SKM-1 treated with dmso at 0.1 percent for 144 hours (cell line): Measurements from ENCODE around the gene ZNF628.

ENCODE experiments used
- DNase-seq: peaks from one replicate; lab custom pipeline; 2025; ENCODE audit not compliant: unreplicated experiment; lab: John Stamatoyannopoulos, UW

Gene ZNF628

GRCh38 chr19:55483706-55484592 is 7.5 kb downstream of the ZNF628 start:
- no peak for DNase-seq

DNA sequence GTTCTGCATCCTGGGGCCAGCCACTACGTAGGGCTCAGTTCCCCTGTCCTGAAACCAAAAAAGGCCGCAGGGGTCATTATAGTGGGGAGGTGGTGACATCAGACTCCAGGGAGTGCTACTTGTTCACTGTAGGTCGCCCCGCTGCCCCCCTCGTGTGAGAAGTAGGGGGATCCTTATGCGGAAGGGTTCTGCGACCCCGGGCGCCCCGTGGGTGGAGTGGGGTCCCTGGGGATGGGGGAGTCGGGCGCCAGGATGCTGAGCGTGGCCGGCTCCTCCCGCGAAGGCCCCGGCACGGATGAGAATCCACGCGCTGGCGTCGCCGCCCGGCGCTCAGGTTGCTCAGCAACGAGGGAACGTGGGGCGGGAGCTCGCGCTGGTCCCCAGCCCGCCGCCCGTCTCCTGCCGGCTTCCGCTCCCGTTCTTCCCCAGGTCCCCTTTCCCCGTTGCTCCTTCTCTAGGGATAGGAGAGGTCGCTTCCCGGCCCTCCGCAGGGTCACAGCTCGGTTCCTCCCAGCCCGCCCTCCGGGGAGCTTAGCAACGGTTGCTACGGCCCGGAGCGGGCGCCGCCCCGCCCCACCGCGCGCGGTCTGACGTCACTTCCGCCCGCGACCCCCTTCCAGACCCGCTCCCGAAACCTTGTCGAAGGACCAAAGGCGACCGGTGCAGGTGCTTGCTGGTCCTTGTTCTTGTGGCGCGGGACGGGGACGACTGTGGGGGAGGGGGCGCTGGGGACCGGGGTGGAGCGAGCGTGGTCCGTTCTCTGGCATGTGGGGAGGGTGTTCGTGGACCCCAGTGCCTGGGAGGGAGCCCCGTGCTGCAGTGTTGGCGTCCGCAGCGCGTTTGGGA is 8.4 kb downstream of the ZNF628 start, which contains the start of gene NAT14:
Gene NAT14, plus strand, starts transcription at position 596 of the 846 bp plus-strand sequence. CDS start 521 bp downstream, outside the sequence.
- DNase-seq: no peak

GRCh38 chr19:55485439-55486011 is 9.1 kb downstream of the ZNF628 start:
- no peak for DNase-seq

DNA sequence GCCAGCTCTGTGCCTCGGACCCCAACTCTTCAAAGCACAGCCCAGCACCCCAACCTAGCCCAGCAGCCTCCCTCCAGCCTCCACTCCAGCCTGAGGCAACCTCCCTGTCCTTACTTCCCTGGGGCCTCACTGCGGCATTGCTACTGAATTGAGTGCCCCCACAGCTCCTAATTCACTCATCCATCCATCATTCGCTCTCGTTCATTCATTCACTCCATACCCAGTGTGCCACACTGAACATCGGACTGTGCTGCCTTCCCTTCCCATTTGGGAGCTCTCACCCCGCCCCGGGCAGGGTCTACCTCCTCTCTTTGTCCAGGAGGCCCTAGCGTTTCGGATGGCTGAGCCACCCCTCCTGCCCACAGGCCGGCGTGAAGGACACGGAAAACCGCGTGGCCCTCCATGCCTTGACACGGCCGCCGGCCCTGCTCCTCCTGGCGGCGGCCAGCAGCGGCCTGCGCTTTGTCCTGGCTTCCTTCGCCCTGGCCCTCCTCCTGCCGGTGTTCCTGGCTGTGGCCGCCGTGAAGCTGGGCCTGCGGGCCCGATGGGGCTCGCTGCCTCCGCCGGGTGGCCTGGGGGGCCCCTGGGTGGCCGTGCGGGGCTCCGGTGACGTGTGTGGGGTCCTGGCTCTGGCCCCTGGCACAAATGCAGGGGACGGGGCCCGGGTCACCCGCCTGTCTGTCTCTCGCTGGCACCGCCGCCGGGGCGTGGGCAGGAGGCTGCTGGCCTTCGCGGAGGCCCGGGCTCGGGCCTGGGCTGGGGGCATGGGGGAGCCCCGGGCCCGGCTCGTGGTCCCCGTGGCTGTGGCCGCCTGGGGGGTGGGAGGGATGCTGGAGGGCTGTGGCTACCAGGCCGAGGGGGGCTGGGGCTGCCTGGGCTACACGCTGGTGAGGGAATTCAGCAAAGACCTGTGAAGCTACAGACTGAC is 9.9 kb downstream of the ZNF628 start:
- DNase-seq: no peak

DNA sequence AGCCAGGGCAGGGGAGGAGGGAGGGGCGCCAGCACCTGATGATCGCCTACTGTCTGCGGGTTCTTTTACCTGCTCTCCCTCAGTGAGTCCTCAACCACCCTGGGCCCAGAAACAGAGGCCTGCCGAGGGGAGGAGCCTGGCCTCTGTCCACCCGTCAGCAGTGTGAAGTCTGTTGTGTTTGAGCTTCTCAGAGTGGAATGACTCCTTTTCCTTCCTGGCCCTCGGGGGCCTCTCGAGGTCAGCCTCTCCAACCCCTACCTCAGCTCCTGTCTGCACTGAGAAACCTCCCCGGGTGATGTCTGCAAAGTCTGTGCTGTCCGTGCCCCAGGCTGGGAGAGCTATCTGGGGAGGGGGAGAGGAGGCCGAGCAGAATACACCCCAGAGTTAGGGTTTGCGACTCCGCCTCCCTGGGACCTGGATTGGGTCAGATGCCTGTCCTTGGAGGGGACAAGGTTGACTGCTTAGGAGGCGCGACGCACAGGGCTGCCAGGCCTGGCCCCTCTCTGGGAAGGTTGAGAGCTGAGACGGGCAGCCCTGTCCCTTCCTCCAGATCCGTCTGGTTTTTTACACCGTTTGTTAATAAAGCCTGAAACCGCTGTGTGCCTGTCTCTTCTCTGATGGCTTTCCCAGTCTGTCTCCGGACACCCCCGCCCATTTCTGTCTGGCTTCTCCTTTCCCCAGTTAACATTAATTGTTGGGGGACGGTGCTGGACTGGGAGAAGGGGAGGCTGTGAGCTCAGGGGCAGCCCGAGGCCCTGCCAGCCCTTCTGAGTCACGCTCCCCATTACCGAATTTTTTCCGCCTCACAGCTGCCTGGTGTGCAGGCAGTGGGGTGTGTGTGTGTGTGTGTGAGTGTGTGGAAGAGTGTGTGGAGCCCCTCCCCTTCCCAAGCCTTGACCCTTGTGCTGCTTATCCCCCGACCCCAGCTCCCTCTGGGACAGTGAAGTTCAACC is 10.8 kb downstream of the ZNF628 start:
- DNase-seq: no peak

- DNase-seq: no peak
Observed at GRCh38 chr19:55487924-55488687, 11.7 kb downstream of the ZNF628 start, which contains the start of gene SSC5D. TSS of gene SSC5D (plus strand) at chr19:55488436. CDS start at chr19:55488590, 154 bp downstream.

GRCh38 chr19:55488986-55489710 is 12.7 kb downstream of the ZNF628 start:
- DNase-seq: no peak

GRCh38 chr19:55489711-55490477 is 13.5 kb downstream of the ZNF628 start:
- no peak for DNase-seq

- no peak for DNase-seq
Observed at GRCh38 chr19:55490478-55491432, 14.3 kb downstream of the ZNF628 start.

DNA sequence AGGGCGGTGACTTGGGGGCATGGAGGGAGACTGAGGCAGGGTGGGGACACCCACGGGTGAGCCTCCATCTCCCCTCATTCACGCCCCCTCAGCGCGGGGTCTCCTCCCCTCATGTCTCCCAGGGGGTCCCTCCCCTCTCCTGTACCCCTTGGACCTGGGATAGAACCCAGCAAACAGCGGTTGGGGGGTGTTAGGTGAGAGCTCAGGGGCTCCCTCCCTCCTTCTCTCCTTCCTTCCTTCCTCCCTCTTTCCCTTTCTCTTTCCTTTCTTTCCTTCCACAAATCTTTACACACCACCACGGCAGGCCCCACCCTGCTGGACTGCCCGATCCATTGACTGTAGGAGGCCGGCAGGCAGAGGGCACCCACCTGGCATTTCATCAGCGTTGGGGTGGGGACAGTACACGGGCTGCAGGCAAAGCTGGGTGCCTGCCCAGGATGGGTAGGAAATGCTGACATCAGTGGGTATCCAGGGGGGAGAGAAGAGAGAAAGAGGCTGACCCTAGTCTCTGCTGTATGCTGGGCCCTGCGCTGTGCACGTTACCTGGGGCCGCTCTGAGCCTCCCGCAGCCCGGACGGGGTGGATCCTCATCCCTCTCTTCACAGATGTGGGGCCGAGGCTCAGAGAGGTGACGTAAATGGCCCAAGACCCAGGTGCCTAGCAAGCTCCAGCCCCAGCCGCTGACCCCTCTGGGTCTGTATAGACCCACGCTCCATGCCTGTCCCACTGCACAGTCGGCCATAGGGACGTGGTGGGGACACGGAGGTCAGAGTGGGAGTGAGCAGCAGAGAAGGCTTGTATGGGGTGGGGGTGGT is 15.3 kb downstream of the ZNF628 start:
- DNase-seq: no peak

GRCh38 chr19:55492362-55492944 is 16.0 kb downstream of the ZNF628 start:
- no peak for DNase-seq

GRCh38 chr19:55493052-55493644 is 16.7 kb downstream of the ZNF628 start:
- DNase-seq: no peak

DNA sequence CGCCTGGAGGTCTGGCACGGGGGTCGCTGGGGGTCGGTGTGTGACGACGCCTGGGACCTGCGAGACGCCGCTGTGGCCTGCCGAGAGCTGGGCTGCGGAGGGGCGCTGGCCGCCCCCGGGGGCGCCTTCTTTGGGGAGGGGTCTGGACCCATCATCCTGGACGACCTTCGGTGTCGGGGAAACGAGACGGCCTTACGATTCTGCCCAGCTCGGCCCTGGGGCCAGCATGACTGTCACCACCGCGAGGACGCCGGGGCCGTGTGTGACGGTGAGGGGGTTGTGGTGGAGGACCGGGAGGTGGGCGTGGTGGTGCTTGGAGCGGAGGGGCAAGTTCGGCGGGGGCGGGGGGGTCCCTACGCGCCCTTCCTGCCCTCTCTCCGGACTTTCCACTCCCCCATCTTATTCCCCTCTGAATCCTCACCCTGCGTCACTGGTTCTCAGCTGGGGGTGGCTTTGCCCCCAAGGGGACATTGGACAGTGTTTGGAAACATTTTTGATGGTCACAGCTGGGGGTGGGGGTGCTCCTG is 17.3 kb downstream of the ZNF628 start:
- DNase-seq: no peak

GRCh38 chr19:55494172-55494761 is 17.9 kb downstream of the ZNF628 start:
- DNase-seq: no peak
